Mesendoderm (in vitro differentiated cells): ENCODE data around the gene COX7A2.

Experiments
- DNase-seq: peaks from one replicate; pipeline ENCODE4 v3.0.0; 2013
- H2AK5ac ChIP-seq: 2 replicates; pipeline ENCODE4 v1.6.1; 2013; ENCODE audit warnings: low read length, inconsistent platforms
- H2BK120ac ChIP-seq: 2 replicates; pipeline ENCODE4 v1.6.1; 2013; ENCODE audit warnings: low read depth, mild to moderate bottlenecking, low read length, moderate library complexity, mixed read lengths
- H2BK15ac ChIP-seq: replicated peaks from 2 replicates; pipeline ENCODE4 v1.6.1; 2013; ENCODE audit warnings: low read depth, mild to moderate bottlenecking, moderate library complexity
- H2BK5ac ChIP-seq: 2 replicates; pipeline ENCODE4 v1.6.1; 2013; ENCODE audit warnings: low read length, inconsistent platforms
- H3K18ac ChIP-seq: 2 replicates; pipeline ENCODE4 v1.6.1; 2013; ENCODE audit warnings: mild to moderate bottlenecking, low read length, mixed read lengths
- H3K23ac ChIP-seq: one replicate; pipeline ENCODE4 v1.6.1; 2013; ENCODE audit warnings: low read length
- H3K27ac ChIP-seq: 2 replicates; pipeline ENCODE4 v1.5.1; 2013; ENCODE audit warnings: low read depth, mild to moderate bottlenecking, inconsistent platforms, low read length, moderate library complexity
- H3K27me3 ChIP-seq: 2 replicates; pipeline ENCODE4 v1.6.1; 2013; ENCODE audit warnings: low read length, control low read depth, mild to moderate bottlenecking, inconsistent platforms; ENCODE audit not compliant: insufficient read depth, poor library complexity
- H3K36me3 ChIP-seq: 2 replicates; pipeline ENCODE4 v1.6.1; 2013; ENCODE audit warnings: low read length, inconsistent platforms; ENCODE audit not compliant: control insufficient read depth, insufficient read depth
- H3K4ac ChIP-seq: one replicate; pipeline ENCODE4 v1.6.1; 2013; ENCODE audit warnings: low read depth, mild to moderate bottlenecking, low read length, moderate library complexity
- H3K4me1 ChIP-seq: 2 replicates; pipeline ENCODE4 v1.6.1; 2013; ENCODE audit warnings: low read depth, low read length, inconsistent platforms; ENCODE audit not compliant: control insufficient read depth
- H3K4me2 ChIP-seq: 2 replicates; pipeline ENCODE4 v1.6.1; 2013; ENCODE audit warnings: low read length
- H3K4me3 ChIP-seq: 2 replicates; pipeline ENCODE4 v1.5.1; 2013; ENCODE audit warnings: mild to moderate bottlenecking, low read length
- H3K56ac ChIP-seq: one replicate; pipeline ENCODE4 v1.6.1; 2013; ENCODE audit warnings: low read length
- H3K79me1 ChIP-seq: 2 replicates; pipeline ENCODE4 v1.6.1; 2013; ENCODE audit warnings: low read length, inconsistent platforms
- H3K79me2 ChIP-seq: 2 replicates; pipeline ENCODE4 v1.6.1; 2013; ENCODE audit warnings: mild to moderate bottlenecking, low read length; ENCODE audit not compliant: control insufficient read depth, insufficient read depth
- H3K9ac ChIP-seq: 2 replicates; pipeline ENCODE4 v1.6.1; 2013; ENCODE audit warnings: low read length, inconsistent platforms
- H4K5ac ChIP-seq: one replicate; pipeline ENCODE4 v1.6.1; 2013; ENCODE audit warnings: low read length
- H4K8ac ChIP-seq: one replicate; pipeline ENCODE4 v1.6.1; 2013; ENCODE audit warnings: low read depth, mild to moderate bottlenecking, control low read depth, low read length, moderate library complexity
- WGBS: extraction: QIAGEN DNeasy Blood & Tissue Kit; methylation state at CpG from one replicate; pipeline ENCODE4 v1.1.7; 2013; ENCODE audit warnings: low lambda C conversion rate, missing lambda C conversion rate; ENCODE audit not compliant: insufficient coverage; ENCODE audit errors: extremely low coverage; 5-methylcytosine and 5-hydroxymethylcytosine counted together

The COX7A2 gene

GRCh38 chr6:75210885-75211739 lies 32.5 kb downstream of the COX7A2 start:
- H3K4me2 ChIP-seq = no peak overlapping the region
- no peak overlapping the region for H3K9ac ChIP-seq
- no peak overlapping the region for H4K5ac ChIP-seq
- no peak overlapping the region for H3K27ac ChIP-seq
- H2BK5ac ChIP-seq = no peak overlapping the region
- H3K4me1 ChIP-seq = no peaks in the 10 kb centered on the region
- no peak overlapping the region for H2BK120ac ChIP-seq
- H4K8ac ChIP-seq = no peak overlapping the region
- H3K79me1 ChIP-seq = no peaks in the 10 kb centered on the region
- H3K4ac ChIP-seq = no peak overlapping the region
- no CpG with 5 or more reads among the region's 10 CpGs for WGBS
- H3K18ac ChIP-seq = no peak overlapping the region
- H2BK15ac ChIP-seq = no peak overlapping the region
- no peak overlapping the region for H3K4me3 ChIP-seq
- no peaks in the 10 kb centered on the region for H3K79me2 ChIP-seq
- H3K56ac ChIP-seq = no peak overlapping the region
- H3K23ac ChIP-seq = no peak overlapping the region
- no peaks in the 10 kb centered on the region for H3K36me3 ChIP-seq
- no peak overlapping the region for H2AK5ac ChIP-seq
- DNase-seq = peak; percentile 54
- peaks cover 18% of the 10 kb centered on the region for H3K27me3 ChIP-seq

GRCh38 chr6:75209184-75209723 lies 34.3 kb downstream of the COX7A2 start:
- H3K4me1 ChIP-seq = no peaks in the 10 kb centered on the region
- WGBS = no CpG with 5 or more reads among the region's 7 CpGs

GRCh38 chr6:75208298-75209183 lies 35.1 kb downstream of the COX7A2 start:
- no peak overlapping the region for H2BK15ac ChIP-seq
- no peak overlapping the region for H2BK5ac ChIP-seq
- no peak overlapping the region for H2BK120ac ChIP-seq
- peak overlapping the region; percentile 14 for H3K4me2 ChIP-seq
- H3K79me1 ChIP-seq = no peaks in the 10 kb centered on the region
- H4K5ac ChIP-seq = no peak overlapping the region
- H3K27me3 ChIP-seq = peaks cover 31% of the 10 kb centered on the region
- no peak overlapping the region for H3K18ac ChIP-seq
- H3K79me2 ChIP-seq = no peaks in the 10 kb centered on the region
- no peak overlapping the region for H3K23ac ChIP-seq
- H3K56ac ChIP-seq = no peak overlapping the region
- H3K4ac ChIP-seq = no peak overlapping the region
- no peak overlapping the region for H2AK5ac ChIP-seq
- no peak overlapping the region for H3K27ac ChIP-seq
- H4K8ac ChIP-seq = no peak overlapping the region
- DNase-seq = peak; percentile 91
- no peak overlapping the region for H3K9ac ChIP-seq
- H3K36me3 ChIP-seq = no peaks in the 10 kb centered on the region
- no peaks in the 10 kb centered on the region for H3K4me1 ChIP-seq
- WGBS = no CpG with 5 or more reads among the region's 33 CpGs
- H3K4me3 ChIP-seq = no peak overlapping the region

More at GRCh38 chr6:75209184-75209723, 34.3 kb downstream of the COX7A2 start:
- no peak overlapping the region for H3K4ac ChIP-seq
- no peak overlapping the region for H3K23ac ChIP-seq
- no peak overlapping the region for H2BK120ac ChIP-seq
- H3K27ac ChIP-seq = no peak overlapping the region
- no peak overlapping the region for H4K8ac ChIP-seq
- peaks cover 26% of the 10 kb centered on the region for H3K27me3 ChIP-seq
- no peak overlapping the region for H2BK5ac ChIP-seq
- no peak overlapping the region for H2BK15ac ChIP-seq
- no peak for DNase-seq
- no peaks in the 10 kb centered on the region for H3K79me2 ChIP-seq
- no peak overlapping the region for H4K5ac ChIP-seq
- H3K56ac ChIP-seq = no peak overlapping the region
- H3K4me3 ChIP-seq = no peak overlapping the region
- no peak overlapping the region for H3K9ac ChIP-seq
- no peaks in the 10 kb centered on the region for H3K36me3 ChIP-seq
- H3K79me1 ChIP-seq = no peaks in the 10 kb centered on the region
- H3K4me2 ChIP-seq = no peak overlapping the region
- H2AK5ac ChIP-seq = no peak overlapping the region
- H3K18ac ChIP-seq = no peak overlapping the region

GRCh38 chr6:75206576-75207342 lies 36.8 kb downstream of the COX7A2 start:
- peak overlapping the region; percentile 5 for H3K9ac ChIP-seq
- no peaks in the 10 kb centered on the region for H3K79me2 ChIP-seq
- no peaks in the 10 kb centered on the region for H3K36me3 ChIP-seq
- H3K4me3 ChIP-seq = peak overlapping the region; percentile 48
- no peak overlapping the region for H3K23ac ChIP-seq
- DNase-seq = peak; percentile 33
- peaks cover 40% of the 10 kb centered on the region for H3K27me3 ChIP-seq
- H3K56ac ChIP-seq = peak overlapping the region; percentile 1
- no peaks in the 10 kb centered on the region for H3K4me1 ChIP-seq
- H3K27ac ChIP-seq = no peak overlapping the region
- H2BK15ac ChIP-seq = no peak overlapping the region
- H2AK5ac ChIP-seq = no peak overlapping the region
- WGBS = no CpG with 5 or more reads among the region's 35 CpGs
- H3K4me2 ChIP-seq = peak overlapping the region; percentile 71
- H4K5ac ChIP-seq = no peak overlapping the region
- no peak overlapping the region for H2BK120ac ChIP-seq
- no peak overlapping the region for H3K18ac ChIP-seq
- H3K79me1 ChIP-seq = no peaks in the 10 kb centered on the region
- H2BK5ac ChIP-seq = no peak overlapping the region
- no peak overlapping the region for H4K8ac ChIP-seq
- no peak overlapping the region for H3K4ac ChIP-seq

- Histone ChIP-seq H3K36me3 (no peaks in the 10 kb centered on the region), H3K56ac (peak within 1 kb of the TSS; percentile 44), H3K79me1 (no peaks in the 10 kb centered on the region), H2AK5ac (no peak within 1 kb of the TSS), H3K79me2 (no peaks in the 10 kb centered on the region), H3K4me2 (peak within 1 kb of the TSS; percentile 71), H4K5ac (no peak within 1 kb of the TSS), H3K4ac (no peak within 1 kb of the TSS), H3K4me3 (peak within 1 kb of the TSS; percentile 48), H3K9ac (peak within 1 kb of the TSS; percentile 5), H3K4me1 (no peaks in the 10 kb centered on the region), H3K27ac (no peak within 1 kb of the TSS), H2BK5ac (no peak within 1 kb of the TSS), H4K8ac (no peak within 1 kb of the TSS), H2BK120ac (no peak within 1 kb of the TSS), H3K18ac (no peak within 1 kb of the TSS), H3K27me3 (peaks cover 46% of the 10 kb centered on the region), H3K23ac (no peak within 1 kb of the TSS), H2BK15ac (no peak within 1 kb of the TSS)
- WGBS = no CpG with 5 or more reads among the region's 64 CpGs
- peak; percentile 82 for DNase-seq
Measured at GRCh38 chr6:75205776-75206575, 37.6 kb downstream of the COX7A2 start, which contains the start of gene COL12A1. Gene COL12A1 (minus strand): TSS chr6:75206053. CDS start chr6:75202792, 3,261 bp downstream.
